ENCODE results near the gene SMIM26.

SMIM26 gene

DNA sequence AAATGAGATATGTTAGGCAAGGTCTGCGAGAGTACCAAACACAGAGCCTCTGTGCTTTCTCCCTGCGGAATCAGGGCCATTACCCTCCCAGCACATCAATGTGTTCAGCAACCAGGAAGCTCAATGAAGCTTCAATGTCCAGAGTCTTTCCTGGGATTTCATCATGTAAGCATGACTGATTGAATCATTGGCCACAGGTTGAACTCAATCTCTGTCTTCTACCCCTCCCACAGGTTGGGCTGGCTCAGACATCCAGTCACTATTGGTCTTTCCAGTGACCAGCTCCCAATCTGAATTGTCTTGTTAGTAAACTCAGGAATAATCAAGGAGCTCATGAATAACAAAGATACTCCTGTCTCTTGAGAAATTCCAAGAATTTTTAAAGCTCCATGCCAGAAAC lies 17.9 kb downstream of the SMIM26 start:
- no peak for DNase-seq (ENCODE audit: low read depth)

GRCh38 chr20:18587665-18588573 lies 20.7 kb downstream of the SMIM26 start, which contains the start of gene DTD1:
Gene DTD1, plus strand, starts transcription at chr20:18588054. Its CDS starts 19 bp downstream, at chr20:18588073.
- peak; percentile 70 for DNase-seq (ENCODE audit: low read depth)

- DNase-seq (ENCODE audit: low read depth) = no peak
These were observed 21.3 kb downstream of the SMIM26 start for GRCh38 chr20:18588574-18588933.

- DNase-seq (ENCODE audit: low read depth) = no peak
These were observed 22.9 kb downstream of the SMIM26 start for GRCh38 chr20:18589941-18590674.

DNA sequence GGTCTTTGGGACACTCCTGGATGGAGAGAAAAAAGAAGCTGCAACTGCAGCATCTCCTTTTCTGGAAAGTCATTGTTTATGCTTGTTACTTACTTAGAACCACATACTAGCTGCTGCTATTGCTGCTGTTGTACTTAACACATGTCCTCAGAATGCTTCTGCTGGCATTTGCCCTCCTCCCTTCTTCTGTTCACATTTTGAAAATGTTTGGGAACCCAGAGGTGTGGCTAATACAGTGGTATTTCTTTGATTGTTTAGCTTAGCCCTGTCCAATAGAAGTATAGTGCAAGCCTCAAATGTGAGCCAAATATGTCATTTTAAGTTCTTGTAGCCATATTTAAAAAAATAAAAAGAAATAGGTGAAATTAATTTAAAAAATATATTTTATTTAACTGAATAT lies 29.0 kb downstream of the SMIM26 start:
- DNase-seq (ENCODE audit: low read depth) = no peak

GRCh38 chr20:18609741-18610140 lies 42.5 kb downstream of the SMIM26 start:
- no peak for DNase-seq (ENCODE audit: low read depth)

- no peak for DNase-seq (ENCODE audit: low read depth)
These were observed 44.3 kb downstream of the SMIM26 start for GRCh38 chr20:18611492-18611891.

GRCh38 chr20:18613553-18613952 lies 46.3 kb downstream of the SMIM26 start:
- no peak for DNase-seq (ENCODE audit: low read depth)

DNA sequence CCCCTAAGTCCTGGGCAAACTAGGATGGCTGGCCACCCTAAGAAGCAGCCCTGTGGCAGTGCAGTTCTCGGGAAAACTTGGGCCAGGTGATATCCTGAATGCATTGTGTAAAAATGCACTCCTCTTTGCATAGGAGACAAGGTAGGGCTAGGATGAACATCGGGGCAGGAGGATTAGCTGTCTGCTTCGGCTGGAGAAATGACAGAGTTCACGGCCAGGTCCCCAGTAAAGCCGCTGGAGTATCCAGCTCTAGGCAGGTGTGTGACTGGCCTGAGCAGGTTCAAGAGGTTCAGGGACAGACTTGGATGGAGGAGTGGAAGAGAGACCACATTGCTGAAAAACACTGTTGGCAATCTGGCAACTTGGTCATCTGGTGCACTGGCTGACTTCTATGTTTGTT lies 47.0 kb downstream of the SMIM26 start:
- no peak for DNase-seq (ENCODE audit: low read depth)

DNA sequence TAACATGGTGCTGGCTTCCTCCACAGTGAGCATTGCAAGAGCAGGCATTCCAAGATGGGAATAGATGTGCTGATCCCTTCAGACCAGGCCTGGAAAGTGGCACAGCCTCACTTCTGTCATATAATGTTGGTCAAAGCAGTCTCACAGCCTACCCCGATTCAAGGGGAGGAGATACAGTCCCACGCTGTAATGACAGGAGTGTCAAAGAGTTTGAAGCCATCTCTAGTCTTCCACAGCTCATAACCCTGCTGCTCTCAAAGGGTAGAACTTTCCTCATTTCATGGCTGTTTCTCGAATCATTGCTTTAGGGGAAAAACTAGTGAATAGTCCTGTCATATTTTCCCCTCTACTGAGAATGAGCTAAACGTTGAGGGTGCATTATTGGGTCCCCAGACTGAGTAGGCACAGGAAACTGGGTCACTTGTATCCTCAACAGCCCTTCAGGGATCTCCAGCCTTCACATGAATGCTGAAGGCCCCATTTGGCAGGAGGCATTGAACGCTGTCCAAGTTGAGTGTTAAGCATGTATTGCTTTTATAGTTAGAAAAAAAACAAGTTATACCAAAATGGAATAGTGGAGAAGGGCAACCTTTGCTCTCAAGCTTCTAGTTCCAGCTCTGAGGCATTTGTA lies 47.9 kb downstream of the SMIM26 start:
- DNase-seq (ENCODE audit: low read depth) = no peak

Data from stimulated activated CD8-positive, alpha-beta memory T cell treated with anti-CD3 and anti-CD28 coated beads, Interleukin-12 subunit alpha, Interleukin-12 subunit beta, amount 100 ng/mL, for 4 hours (primary cell).